B cell (primary cell): Measurements from ENCODE around the gene ARSA. TPM values are rescaled to one million over a fixed set of nuclear protein-coding genes. Genes with fewer than 3 reads are reported as not detected.

ENCODE experiments used
- ATAC-seq: fragments of 200-7000 bp; cut with Tn5 transposase; one replicate; pipeline ENCODE4 v1.10.0; 2021; ENCODE audit warnings: low read depth, mild to moderate bottlenecking, moderate number of reproducible peaks, moderate library complexity
- CTCF ChIA-PET: fragments of 350-600 bp; sonication (Branson Sonifier 250); formaldehyde crosslinking; loops from one replicate; lab custom pipeline; 2021; ENCODE audit warnings: antibody characterized with exemption, inconsistent platforms; lab: Charles Lee
- POLR2A ChIA-PET: fragments of 350-600 bp; sonication (Branson Sonifier 250); formaldehyde crosslinking; loops from one replicate; lab custom pipeline; 2021; ENCODE audit warnings: antibody characterized with exemption; lab: Charles Lee
- DNase-seq: peaks from one replicate; pipeline ENCODE4 v3.0.0; 2013
- H2AFZ ChIP-seq: 2 replicates; pipeline ENCODE4 v1.6.1; 2012; ENCODE audit warnings: mild to moderate bottlenecking, low read depth, low read length; ENCODE audit not compliant: insufficient read depth, poor library complexity, severe bottlenecking
- H3K27ac ChIP-seq, 2 donors: 1 replicate in 1 of 2; 2 replicates in 1 of 2; pipeline ENCODE4 v1.5.1; 2012 to 2013; ENCODE audit warnings: low read length in 2 of 2, mild to moderate bottlenecking in 2 of 2, moderate library complexity in 1 of 2
- H3K27me3 ChIP-seq, 4 experiments: fragments of 200-600 bp in 1 of 4; sonication (generic) in 1 of 4; replicated peaks in 1 of 4; 1 replicate in 2 of 4; 2 replicates in 2 of 4; pipeline versions ENCODE4 v1.6.1 to v1.7.0; 2013 to 2016; ENCODE audit warnings: low read length in 3 of 4, mild to moderate bottlenecking in 2 of 4, mixed read lengths in 1 of 4, moderate library complexity in 1 of 4; ENCODE audit not compliant: insufficient read depth in 4 of 4, control insufficient read depth in 3 of 4; ENCODE audit errors: control extremely low read depth in 1 of 4
- H3K36me3 ChIP-seq, 2 experiments: replicated peaks in 1 of 2; 1 replicate in 1 of 2; 2 replicates in 1 of 2; pipeline versions ENCODE4 v1.6.1 to v1.7.1; 2013; ENCODE audit warnings: low read length in 1 of 2; ENCODE audit not compliant: insufficient read depth in 2 of 2, control insufficient read depth in 1 of 2; ENCODE audit errors: control extremely low read depth in 1 of 2, extremely low read depth in 1 of 2
- H3K4me1 ChIP-seq, 2 donors: fragments of 200-600 bp in 1 of 2; sonication (generic) in 1 of 2; 1 replicate in 1 of 2; 2 replicates in 1 of 2; pipeline versions ENCODE4 v1.5.1 to v1.6.1; 2013 to 2017; ENCODE audit warnings: low read length in 2 of 2; ENCODE audit not compliant: control insufficient read depth in 2 of 2, insufficient read depth in 2 of 2
- H3K4me2 ChIP-seq: replicated peaks from 2 replicates; pipeline ENCODE3; 2012; ENCODE audit warnings: mild to moderate bottlenecking, low read depth, low read length; ENCODE audit not compliant: poor library complexity, severe bottlenecking
- H3K4me3 ChIP-seq, 5 experiments: fragments of 200-600 bp in 1 of 5; sonication (generic) in 1 of 5; 1 replicate in 3 of 5; 2 replicates in 2 of 5; pipeline versions ENCODE4 v1.5.1 to v1.7.0; 2011 to 2016; ENCODE audit warnings: low read length in 4 of 5, mild to moderate bottlenecking in 4 of 5, low read depth in 2 of 5, control low read depth in 1 of 5, moderate library complexity in 1 of 5; ENCODE audit not compliant: insufficient read depth in 1 of 5; ENCODE audit errors: control extremely low read depth in 1 of 5, extremely low read depth in 1 of 5
- H3K79me2 ChIP-seq: fragments of 200-600 bp; sonication (generic); one replicate; pipeline ENCODE4 v1.6.0; 2016; ENCODE audit warnings: low read length; ENCODE audit not compliant: control insufficient read depth, insufficient read depth
- H3K9ac ChIP-seq: fragments of 200-600 bp; sonication (generic); 2 replicates; pipeline ENCODE4 v1.6.1; 2017; ENCODE audit warnings: mild to moderate bottlenecking, low read length, moderate library complexity
- H3K9me3 ChIP-seq, 3 donors: one replicate each; pipeline versions ENCODE4 v1.6.1 to v1.7.1; 2013; ENCODE audit warnings: low read length in 2 of 3; ENCODE audit not compliant: control insufficient read depth in 2 of 3, insufficient read depth in 1 of 3; ENCODE audit errors: control extremely low read depth in 1 of 3
- H4K20me1 ChIP-seq: 2 replicates; pipeline ENCODE4 v1.6.0; 2012; ENCODE audit warnings: mild to moderate bottlenecking, low read length; ENCODE audit not compliant: insufficient read depth, control insufficient read depth, poor library complexity, severe bottlenecking
- H3K27ac Mint-ChIP-seq: one replicate; pipeline ENCODE4 v1.8.0; 2021; ENCODE audit warnings: mixed read lengths
- H3K27me3 Mint-ChIP-seq: one replicate; pipeline ENCODE4 v1.8.0; 2021; ENCODE audit warnings: mixed read lengths
- H3K4me1 Mint-ChIP-seq: one replicate; pipeline ENCODE4 v1.8.0; 2021; ENCODE audit warnings: mixed read lengths
- H3K4me3 Mint-ChIP-seq: one replicate; pipeline ENCODE4 v1.8.0; 2021; ENCODE audit warnings: mixed read lengths
- H3K9me3 Mint-ChIP-seq: one replicate; pipeline ENCODE4 v1.8.0; 2022; ENCODE audit warnings: mixed read lengths; ENCODE audit not compliant: insufficient read depth
- EZH2 ChIP-seq: IDR thresholded peaks from 2 replicates; pipeline ENCODE4 v1.6.1; 2012; ENCODE audit warnings: borderline replicate concordance, low read depth, mild to moderate bottlenecking, moderate library complexity, low read length; ENCODE audit not compliant: insufficient read depth, poor library complexity, severe bottlenecking
- WGBS: methylation state at CpG from one replicate; pipeline ENCODE4 v1.1.5; 2013; ENCODE audit warnings: missing lambda C conversion rate; ENCODE audit not compliant: insufficient coverage; 5-methylcytosine and 5-hydroxymethylcytosine counted together
- intact Hi-C: fragments of 100-400 bp; cut with micrococcal nuclease; formaldehyde crosslinking; loops from one replicate; pipeline ENCODE4 v1.10.0; 2022
- polyA plus RNA-seq: library from polyadenylated mRNA; depleted of rRNA; stranded (reverse); fragments of >200 nt; gene quantifications from 2 replicates; pipeline ENCODE4 v1.2.3, GENCODE V29; 2012
- total RNA-seq, 2 donors: library from RNA; stranded (reverse); fragments of 120-200 nt in 1 of 2; gene quantifications; 1 replicate in 1 of 2; 2 replicates in 1 of 2; pipeline versions ENCODE4 v1.2.3 to v1.2.4, GENCODE V29; 2013 to 2022
- TF ChIP-seq, protein P1 (sequence below): fragments of 200-600 bp; IDR thresholded peaks from one replicate; pipeline ENCODE4 v1.8.0; 2022; ENCODE audit warnings: antibody characterized with exemption, mild to moderate bottlenecking

Gene ARSA
- total and polyA plus RNA-seq, 2 donors (not counting 1 experiment from before 2014, with no cell fraction given), result 82.0 to 128 TPM

DNA sequence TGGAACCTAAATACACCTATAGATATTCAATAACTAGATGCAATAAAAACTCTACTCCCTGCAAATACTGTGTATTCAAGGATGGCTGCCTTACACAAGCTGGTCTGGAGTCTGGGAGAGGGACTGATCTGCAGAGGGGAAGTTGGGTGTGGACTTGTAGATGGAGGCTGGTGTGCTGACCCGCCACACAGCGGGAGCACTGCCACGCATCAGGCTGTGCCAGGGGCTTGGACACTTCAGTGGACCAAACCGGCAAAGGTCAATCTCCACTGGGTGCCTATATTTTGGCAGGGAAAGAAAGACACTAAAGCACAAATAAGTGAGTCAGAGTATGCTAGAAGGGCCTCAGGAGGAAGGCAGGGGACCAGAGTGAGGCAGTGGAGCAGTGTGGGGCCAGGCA, 42.6 kb upstream of the ARSA start:
- POLR2A ChIA-PET, result interaction anchor here (0.6 kb wide), 1 partner anchor 26 kb away, joined by 4 read pairs; no protein-coding TSS in a partner anchor
- CTCF ChIA-PET, result interaction anchor here (0.7 kb wide), 1 partner anchor 907 kb away, joined by 4 read pairs; no protein-coding TSS in a partner anchor
- no peak for TF ChIP-seq EZH2
- TF ChIP-seq, protein P1, sequence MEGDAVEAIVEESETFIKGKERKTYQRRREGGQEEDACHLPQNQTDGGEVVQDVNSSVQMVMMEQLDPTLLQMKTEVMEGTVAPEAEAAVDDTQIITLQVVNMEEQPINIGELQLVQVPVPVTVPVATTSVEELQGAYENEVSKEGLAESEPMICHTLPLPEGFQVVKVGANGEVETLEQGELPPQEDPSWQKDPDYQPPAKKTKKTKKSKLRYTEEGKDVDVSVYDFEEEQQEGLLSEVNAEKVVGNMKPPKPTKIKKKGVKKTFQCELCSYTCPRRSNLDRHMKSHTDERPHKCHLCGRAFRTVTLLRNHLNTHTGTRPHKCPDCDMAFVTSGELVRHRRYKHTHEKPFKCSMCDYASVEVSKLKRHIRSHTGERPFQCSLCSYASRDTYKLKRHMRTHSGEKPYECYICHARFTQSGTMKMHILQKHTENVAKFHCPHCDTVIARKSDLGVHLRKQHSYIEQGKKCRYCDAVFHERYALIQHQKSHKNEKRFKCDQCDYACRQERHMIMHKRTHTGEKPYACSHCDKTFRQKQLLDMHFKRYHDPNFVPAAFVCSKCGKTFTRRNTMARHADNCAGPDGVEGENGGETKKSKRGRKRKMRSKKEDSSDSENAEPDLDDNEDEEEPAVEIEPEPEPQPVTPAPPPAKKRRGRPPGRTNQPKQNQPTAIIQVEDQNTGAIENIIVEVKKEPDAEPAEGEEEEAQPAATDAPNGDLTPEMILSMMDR, result no peak
- Histone ChIP-seq H2AFZ (no peak overlapping the region), H3K79me2 (no peaks in the 10 kb centered on the region), H3K36me3 (no peaks in the 10 kb centered on the region), H3K9ac (no peak overlapping the region), H4K20me1 (no peaks in the 10 kb centered on the region), H3K27ac (no peak overlapping the region), H3K9me3 (peaks cover 0 to 23% (median 0%) of the 10 kb centered on the region in 3 donors), H3K4me3 (no peak overlapping the region), H3K27me3 (peaks cover 0 to 50% (median 25%) of the 10 kb centered on the region in 4 experiments), H3K4me2 (no peak overlapping the region), H3K4me1 (peaks cover 20 to 25% of the 10 kb centered on the region in 2 donors)
- H3K27me3 Mint-ChIP-seq, result peaks cover 50% of the 10 kb centered on the region
- ATAC-seq, result no peak
- intact Hi-C loops, result no loop called here
- 94% methylated on average over 4 of the region's 4 CpGs for WGBS
- no peaks in the 10 kb centered on the region for H3K9me3 Mint-ChIP-seq
- H3K27ac Mint-ChIP-seq, result no peak overlapping the region
- peaks cover 17% of the 10 kb centered on the region for H3K4me1 Mint-ChIP-seq
- DNase-seq, result no peak
- no peak overlapping the region for H3K4me3 Mint-ChIP-seq

DNA sequence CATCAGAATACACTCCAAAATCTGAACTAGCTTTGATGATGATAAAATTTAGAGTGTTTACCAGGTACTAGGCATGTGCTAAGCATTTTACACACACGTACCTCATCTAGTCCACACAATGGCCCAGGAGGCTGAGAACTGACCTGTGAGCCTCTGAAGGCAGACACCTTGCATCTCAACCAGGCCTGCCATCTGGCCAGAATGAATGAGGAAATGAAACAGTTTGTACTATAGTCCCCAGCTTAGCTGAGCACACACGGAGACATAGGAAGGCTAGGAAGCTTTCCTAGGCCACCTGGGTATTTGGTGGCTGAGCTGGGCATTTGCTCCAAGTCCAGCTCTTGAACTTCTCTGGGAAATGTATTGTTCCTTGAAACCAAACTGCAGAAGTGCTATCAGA, 37.8 kb upstream of the ARSA start:
- H3K4me1 ChIP-seq, result no peaks in the 10 kb centered on the region
- H4K20me1 ChIP-seq, result no peaks in the 10 kb centered on the region
- 0% methylated on average over 1 of the region's 2 CpGs for WGBS
- H3K27me3 Mint-ChIP-seq, result peaks cover 27% of the 10 kb centered on the region
- H3K4me2 ChIP-seq, result no peak overlapping the region
- H3K4me3 ChIP-seq, result no peak overlapping the region
- no peak for TF ChIP-seq EZH2
- TF ChIP-seq, protein P1, result no peak
- DNase-seq, result no peak
- H3K79me2 ChIP-seq, result no peaks in the 10 kb centered on the region
- H3K36me3 ChIP-seq, result no peaks in the 10 kb centered on the region
- no peak for ATAC-seq
- intact Hi-C loops, result no loop called here
- H3K9me3 ChIP-seq, result no peaks in the 10 kb centered on the region
- no peak overlapping the region for H3K9ac ChIP-seq
- ChIA-PET CTCF (no interaction called here), POLR2A (no interaction called here)
- H2AFZ ChIP-seq, result no peak overlapping the region
- H3K4me3 Mint-ChIP-seq, result no peak overlapping the region
- H3K27me3 ChIP-seq, result peaks cover 0 to 12% (median 0%) of the 10 kb centered on the region in 4 experiments
- no peaks in the 10 kb centered on the region for H3K9me3 Mint-ChIP-seq
- no peak overlapping the region for H3K27ac ChIP-seq
- H3K4me1 Mint-ChIP-seq, result no peaks in the 10 kb centered on the region
- no peak overlapping the region for H3K27ac Mint-ChIP-seq
